GM18508 (cell line): ENCODE measurements around the gene SULF2.

Source experiments
- ATAC-seq: cut with Tn5 transposase; IDR thresholded peaks from one replicate; pipeline ENCODE4 v1.9.1; 2021; ENCODE audit warnings: moderate number of reproducible peaks; ENCODE audit not compliant: insufficient read depth, unreplicated experiment

The SULF2 gene

GRCh38 chr20:47623206-47623605 is 162.1 kb downstream of the SULF2 start:
- ATAC-seq: no peak

- no peak for ATAC-seq
Observed at GRCh38 chr20:47622118-47622665, 163.1 kb downstream of the SULF2 start.

GRCh38 chr20:47620808-47621805 is 164.2 kb downstream of the SULF2 start:
- no peak for ATAC-seq

DNA sequence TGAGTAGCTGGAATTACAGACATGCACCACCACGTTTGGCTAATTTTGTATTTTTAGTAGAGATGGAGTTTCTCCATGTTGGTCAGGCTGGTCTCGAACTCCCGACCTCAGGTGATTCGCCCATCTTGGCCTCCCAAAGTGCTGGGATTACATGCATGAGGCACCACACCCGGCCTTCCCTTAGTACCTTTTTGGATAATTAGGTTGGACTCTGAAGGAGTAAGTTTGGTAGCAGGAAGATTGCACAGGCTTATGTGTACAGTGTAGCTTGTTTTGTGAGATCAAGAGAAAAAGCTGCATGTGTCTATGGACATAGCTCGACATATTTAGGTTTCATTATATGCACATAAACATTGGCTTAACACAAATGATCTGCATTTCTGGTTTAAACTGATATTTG is 166.8 kb downstream of the SULF2 start:
- ATAC-seq: no peak

DNA sequence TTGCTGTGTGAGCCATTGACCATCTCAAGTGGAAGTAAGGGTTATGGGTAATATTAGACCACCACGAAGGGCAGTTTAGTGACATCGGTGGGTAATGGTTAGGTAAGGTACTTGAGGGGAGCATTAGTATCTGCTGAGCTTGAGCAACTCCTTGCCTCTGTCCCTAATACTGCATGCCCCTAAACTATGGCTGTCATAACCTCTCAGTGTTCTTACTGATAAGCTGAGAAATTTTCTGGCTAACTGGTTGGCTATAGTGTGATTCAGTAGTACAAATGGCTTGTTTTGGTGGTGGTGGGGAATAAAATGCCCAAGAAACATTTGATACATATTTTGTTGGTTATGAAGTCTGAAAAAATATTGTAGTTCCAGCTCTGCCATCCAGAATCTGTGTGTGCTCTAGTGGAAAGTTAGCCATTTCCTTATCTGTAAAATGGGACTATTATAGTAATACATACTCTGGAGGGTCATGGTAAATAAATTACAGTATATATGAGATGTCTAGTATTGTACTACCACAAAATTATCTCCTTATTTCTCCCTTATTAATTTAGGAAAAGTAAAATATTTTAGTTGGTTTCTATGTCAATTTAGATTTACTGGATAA is 170.5 kb downstream of the SULF2 start:
- no peak for ATAC-seq

DNA sequence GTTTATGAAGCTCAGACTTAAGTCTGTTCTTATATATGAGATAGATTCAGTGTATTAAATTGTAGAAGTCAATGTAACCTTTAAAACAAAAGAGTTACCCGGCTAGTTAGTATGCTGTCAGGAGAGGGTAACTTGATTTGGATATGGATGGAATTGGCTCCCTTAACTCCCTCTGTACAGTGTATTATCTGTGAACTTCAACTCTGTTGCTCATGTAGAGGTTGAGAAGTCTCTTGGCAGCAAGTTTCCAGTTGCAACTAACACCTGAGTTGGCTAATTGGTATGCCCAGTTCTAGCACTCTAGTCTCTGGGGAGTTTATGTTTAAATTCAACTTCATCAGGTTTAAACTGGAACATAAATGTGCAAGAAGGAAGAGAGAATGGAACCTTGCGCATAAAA is 172.6 kb downstream of the SULF2 start:
- ATAC-seq: no peak

DNA sequence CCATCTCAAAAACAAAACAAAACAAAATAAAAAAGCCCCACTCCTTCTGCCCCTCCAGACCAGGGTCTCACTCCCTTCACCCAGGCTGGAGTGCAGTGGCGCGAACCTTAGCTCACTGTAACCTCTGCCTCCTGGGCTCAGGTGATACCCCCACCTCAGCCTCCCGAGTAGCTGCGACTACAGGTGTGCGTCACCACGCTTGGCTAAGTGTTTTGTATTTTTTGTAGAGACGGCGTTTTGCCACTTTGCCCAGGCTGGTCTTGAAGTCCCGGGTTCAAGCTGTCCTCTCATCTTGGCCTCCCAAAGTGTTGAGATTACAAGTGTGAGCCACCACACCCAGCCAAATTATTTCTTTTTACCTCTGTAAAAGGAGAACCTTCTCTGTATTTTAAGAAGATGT is 173.5 kb downstream of the SULF2 start:
- ATAC-seq: no peak

DNA sequence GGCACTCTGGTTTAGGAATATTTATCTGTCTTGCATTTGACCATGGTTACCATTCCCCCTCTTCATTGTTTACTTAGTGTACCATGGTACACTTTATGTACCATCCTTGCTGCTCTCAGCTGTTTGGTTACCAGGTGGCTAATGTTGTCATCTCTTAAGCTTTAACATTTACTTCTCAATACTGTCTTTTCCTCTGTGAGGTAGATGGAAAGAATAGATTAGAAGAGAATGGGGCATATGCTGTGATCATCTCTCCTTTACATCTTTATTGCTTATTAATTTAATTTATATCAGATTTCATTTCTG is 174.4 kb downstream of the SULF2 start:
- ATAC-seq: no peak

DNA sequence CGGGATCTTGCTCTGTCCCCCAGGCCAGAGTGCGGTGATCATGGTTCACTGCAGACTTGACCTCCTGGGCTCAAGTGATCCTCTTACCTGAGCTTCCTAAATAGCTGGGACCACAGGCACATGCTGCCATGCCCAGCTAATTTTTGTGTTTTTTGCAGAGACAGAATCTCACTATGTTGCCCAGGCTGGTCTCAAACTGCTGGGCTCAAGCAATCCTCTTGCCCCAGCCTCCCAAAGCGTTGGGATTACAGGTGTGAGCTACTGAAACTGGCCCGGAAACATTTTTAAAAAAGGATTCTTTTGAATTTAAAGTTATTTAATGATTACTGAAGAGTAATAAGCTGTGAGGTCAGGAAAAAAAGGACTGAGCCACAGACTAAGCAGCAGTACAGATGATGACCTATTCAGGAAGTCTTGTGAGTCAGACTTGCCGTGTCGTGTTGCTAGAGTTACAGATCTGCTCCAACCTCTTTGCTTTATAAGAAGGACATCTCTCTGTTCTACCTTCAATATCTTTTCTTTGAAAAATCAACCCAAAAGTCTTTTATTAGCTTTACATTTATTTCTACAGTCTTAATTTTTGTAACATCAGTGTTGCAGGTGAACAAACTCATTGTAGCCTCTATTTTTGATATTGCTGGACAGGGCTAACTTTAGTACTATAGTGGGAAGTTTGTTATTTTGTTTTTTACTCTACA is 174.9 kb downstream of the SULF2 start:
- ATAC-seq: no peak

DNA sequence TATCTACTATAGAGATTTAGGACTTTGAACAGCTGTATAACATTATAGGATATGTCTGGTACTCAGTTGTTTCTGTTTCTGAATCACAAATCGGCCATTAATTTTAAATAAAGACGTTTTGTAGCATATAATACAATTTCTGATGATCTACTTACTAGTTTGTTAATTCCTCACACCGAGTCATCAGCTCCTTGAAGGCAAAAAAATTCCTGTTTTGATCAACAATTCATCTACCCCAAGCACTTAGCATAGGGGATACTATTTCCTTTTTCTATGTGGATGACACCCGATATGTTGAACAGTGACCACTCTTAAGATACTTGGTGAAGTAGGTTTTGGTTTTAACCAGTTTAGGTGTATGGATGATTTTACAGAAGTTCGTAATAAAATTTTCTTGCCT is 176.3 kb downstream of the SULF2 start:
- ATAC-seq: no peak
